Right atrium auricular region (tissue), 2 donors: Measurements from ENCODE around the gene CEP57L1. TPM values are rescaled to one million over a fixed set of nuclear protein-coding genes. Genes with fewer than 3 reads are reported as not detected.
A peak's percentile ranks its signal among the peaks of the same experiment; 100 is the strongest.

ENCODE experiments used
- DNase-seq: peaks from one replicate; pipeline ENCODE4 v3.0.0-alpha.2; 2019; ENCODE audit warnings: low spot score
- H3K27ac ChIP-seq, 2 donors: fragments of 200-600 bp; sonication (generic); 1 replicate in 1 of 2; 2 replicates in 1 of 2; pipeline ENCODE4 v1.5.1; 2016 to 2019
- H3K27me3 ChIP-seq, 2 donors: fragments of 200-600 bp; sonication (generic); one replicate each; pipeline versions ENCODE4 v1.5.1 to v1.6.0; 2017 to 2019
- H3K36me3 ChIP-seq: fragments of 200-600 bp; sonication (generic); one replicate; pipeline ENCODE4 v1.5.1; 2016
- H3K4me1 ChIP-seq, 2 donors: fragments of 200-600 bp; sonication (generic); one replicate each; pipeline versions ENCODE4 v1.5.1 to v1.6.0; 2017 to 2019
- H3K4me3 ChIP-seq, 2 donors: fragments of 200-600 bp; sonication (generic); 1 replicate in 1 of 2; 2 replicates in 1 of 2; pipeline ENCODE4 v1.5.1; 2017 to 2019; ENCODE audit warnings: mild to moderate bottlenecking in 1 of 2, moderate library complexity in 1 of 2
- H3K9me3 ChIP-seq, 2 donors: fragments of 200-600 bp; sonication (generic); one replicate each; pipeline ENCODE4 v1.5.1; 2019
- total RNA-seq, 2 donors: library from RNA; depleted of rRNA; stranded (reverse); fragments of >200 nt; gene quantifications; one replicate each; pipeline ENCODE4 v1.1.0, GENCODE V29; 2016
- TF ChIP-seq, protein P1 (sequence below), 2 donors: fragments of 200-600 bp; sonication (generic); IDR thresholded peaks; one replicate each; pipeline ENCODE4 v1.5.1; 2019; ENCODE audit warnings: antibody characterized with exemption in 2 of 2

The CEP57L1 gene
- total RNA-seq, 2 donors from 2014 or later = 6.9 to 15.6 TPM

DNA sequence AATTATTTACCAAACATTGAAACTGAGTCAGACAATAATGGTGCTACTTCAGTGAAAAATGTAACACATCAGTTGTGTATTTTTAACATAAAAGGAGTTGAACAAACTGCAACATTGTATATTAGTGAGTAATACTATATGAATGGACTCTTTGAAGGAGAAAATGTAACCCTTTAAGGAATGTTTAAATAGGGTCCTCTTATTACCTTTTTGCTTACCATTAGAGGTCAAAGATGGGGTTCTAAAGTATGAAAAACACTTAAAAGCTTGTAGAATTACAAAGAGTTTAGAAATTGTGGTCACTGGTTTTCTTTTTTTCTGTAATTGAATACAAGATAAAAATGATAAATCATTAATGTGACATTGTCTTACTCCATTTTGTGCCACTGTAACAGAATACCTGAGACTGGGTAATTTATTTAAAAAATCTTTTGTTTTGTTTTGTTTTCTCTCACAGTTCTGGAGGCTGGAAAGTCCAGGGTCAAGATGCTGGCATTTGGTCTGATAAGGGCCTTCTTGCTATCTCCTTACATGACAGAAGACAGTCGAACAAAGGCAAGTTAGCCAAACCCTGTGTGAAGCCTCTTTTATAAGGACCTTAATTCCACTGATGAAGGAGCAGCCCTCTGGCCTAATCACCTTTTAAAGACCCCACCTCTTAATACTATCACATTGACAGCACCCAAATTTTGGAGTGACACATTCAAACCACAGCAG is 43.8 kb upstream of the CEP57L1 start:
- H3K27me3 ChIP-seq = no peaks in the 10 kb centered on the region
- no peak for DNase-seq
- H3K27ac ChIP-seq = no peak overlapping the region
- H3K9me3 ChIP-seq = no peaks in the 10 kb centered on the region
- peaks cover 0 to 28% of the 10 kb centered on the region in 2 donors for H3K4me1 ChIP-seq
- no peaks in the 10 kb centered on the region for H3K36me3 ChIP-seq
- TF ChIP-seq, protein P1, sequence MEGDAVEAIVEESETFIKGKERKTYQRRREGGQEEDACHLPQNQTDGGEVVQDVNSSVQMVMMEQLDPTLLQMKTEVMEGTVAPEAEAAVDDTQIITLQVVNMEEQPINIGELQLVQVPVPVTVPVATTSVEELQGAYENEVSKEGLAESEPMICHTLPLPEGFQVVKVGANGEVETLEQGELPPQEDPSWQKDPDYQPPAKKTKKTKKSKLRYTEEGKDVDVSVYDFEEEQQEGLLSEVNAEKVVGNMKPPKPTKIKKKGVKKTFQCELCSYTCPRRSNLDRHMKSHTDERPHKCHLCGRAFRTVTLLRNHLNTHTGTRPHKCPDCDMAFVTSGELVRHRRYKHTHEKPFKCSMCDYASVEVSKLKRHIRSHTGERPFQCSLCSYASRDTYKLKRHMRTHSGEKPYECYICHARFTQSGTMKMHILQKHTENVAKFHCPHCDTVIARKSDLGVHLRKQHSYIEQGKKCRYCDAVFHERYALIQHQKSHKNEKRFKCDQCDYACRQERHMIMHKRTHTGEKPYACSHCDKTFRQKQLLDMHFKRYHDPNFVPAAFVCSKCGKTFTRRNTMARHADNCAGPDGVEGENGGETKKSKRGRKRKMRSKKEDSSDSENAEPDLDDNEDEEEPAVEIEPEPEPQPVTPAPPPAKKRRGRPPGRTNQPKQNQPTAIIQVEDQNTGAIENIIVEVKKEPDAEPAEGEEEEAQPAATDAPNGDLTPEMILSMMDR (IDR thresholded peaks at IDR 0.05) = no peak
- no peak overlapping the region for H3K4me3 ChIP-seq

DNA sequence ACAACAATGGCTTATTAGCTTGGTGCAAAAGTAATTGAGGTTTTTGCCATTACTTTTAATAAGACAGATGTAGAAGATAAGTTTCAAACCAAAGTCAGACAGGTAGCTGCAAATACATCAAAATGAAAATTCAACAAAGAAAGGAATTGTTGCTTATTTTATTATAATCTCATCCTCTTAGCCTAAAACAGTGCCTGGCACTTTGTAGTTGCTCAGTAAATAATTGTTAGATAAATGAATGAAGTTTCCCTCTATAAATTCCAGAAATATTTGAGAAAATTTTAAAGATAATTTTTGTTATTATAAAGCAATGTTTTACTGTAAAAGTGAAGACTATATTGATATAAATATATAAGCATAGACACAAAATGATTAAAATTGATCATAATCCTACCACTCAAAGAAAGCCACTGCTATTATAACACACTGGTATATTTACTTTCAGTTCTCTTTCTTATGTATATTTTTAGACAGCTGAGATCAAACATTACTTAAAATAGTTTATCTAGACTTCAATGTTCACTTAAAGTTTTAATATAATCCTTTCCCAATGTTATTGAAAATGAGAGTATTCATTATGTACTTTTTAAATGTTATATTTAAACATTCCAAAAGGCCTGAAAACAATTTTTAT is 43.2 kb upstream of the CEP57L1 start:
- H3K36me3 ChIP-seq = no peaks in the 10 kb centered on the region

DNA sequence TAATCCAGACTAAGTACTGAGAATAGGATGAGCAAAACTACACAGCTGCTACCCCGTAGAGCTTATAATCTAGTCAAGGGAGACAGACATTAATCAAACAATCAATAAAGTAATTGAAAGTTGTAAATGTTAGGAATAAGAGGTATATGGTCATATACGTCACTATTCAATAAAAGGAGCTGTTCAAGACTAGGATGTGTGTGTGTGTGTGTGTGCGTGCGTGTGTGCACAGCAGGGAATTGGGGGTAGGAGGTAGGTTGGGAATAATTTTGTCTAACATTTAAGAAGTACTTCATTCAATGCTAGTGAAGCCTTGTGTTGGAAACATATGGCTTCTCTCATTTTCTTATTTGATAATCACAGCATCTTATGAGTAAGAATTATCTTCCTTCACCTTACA is 42.5 kb upstream of the CEP57L1 start:
- Histone ChIP-seq H3K36me3 (no peaks in the 10 kb centered on the region), H3K9me3 (no peaks in the 10 kb centered on the region), H3K4me1 (peaks cover 0 to 36% of the 10 kb centered on the region in 2 donors), H3K27ac (no peak overlapping the region), H3K4me3 (no peak overlapping the region), H3K27me3 (no peaks in the 10 kb centered on the region)
- TF ChIP-seq, protein P1 (IDR thresholded peaks at IDR 0.05) = no peak
- DNase-seq = no peak

More for the DNA sequence above, 43.2 kb upstream of the CEP57L1 start:
- H3K9me3 ChIP-seq = no peaks in the 10 kb centered on the region
- DNase-seq = no peak
- H3K4me3 ChIP-seq = no peak overlapping the region
- peaks cover 0 to 30% of the 10 kb centered on the region in 2 donors for H3K4me1 ChIP-seq
- TF ChIP-seq, protein P1 (IDR thresholded peaks at IDR 0.05) = no peak
- no peaks in the 10 kb centered on the region for H3K27me3 ChIP-seq
- H3K27ac ChIP-seq = no peak overlapping the region

DNA sequence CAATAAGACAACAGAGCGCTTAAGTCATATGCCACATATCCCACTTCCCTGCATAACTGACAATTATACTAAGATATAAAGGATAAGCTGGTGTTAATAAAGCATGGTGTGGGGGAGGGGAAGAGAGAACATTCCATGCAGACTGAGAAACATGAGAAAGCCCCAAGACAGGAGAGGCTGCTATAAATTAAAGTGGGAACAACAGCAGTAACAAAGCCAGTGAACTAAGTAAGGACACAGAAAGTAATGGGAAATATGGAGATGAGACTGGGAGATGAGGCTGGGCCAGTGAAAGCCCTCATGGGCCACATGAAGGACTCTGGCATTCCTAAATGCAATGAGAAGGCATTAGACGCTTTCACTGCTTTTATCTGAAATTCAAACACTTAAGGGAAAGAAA is 42.0 kb upstream of the CEP57L1 start:
- H3K4me3 ChIP-seq = no peak overlapping the region
- H3K4me1 ChIP-seq = peaks cover 0 to 37% of the 10 kb centered on the region in 2 donors
- no peak for DNase-seq
- H3K9me3 ChIP-seq = no peaks in the 10 kb centered on the region
- no peaks in the 10 kb centered on the region for H3K27me3 ChIP-seq
- TF ChIP-seq, protein P1 (IDR thresholded peaks at IDR 0.05) = no peak
- no peaks in the 10 kb centered on the region for H3K36me3 ChIP-seq
- H3K27ac ChIP-seq = no peak overlapping the region

DNA sequence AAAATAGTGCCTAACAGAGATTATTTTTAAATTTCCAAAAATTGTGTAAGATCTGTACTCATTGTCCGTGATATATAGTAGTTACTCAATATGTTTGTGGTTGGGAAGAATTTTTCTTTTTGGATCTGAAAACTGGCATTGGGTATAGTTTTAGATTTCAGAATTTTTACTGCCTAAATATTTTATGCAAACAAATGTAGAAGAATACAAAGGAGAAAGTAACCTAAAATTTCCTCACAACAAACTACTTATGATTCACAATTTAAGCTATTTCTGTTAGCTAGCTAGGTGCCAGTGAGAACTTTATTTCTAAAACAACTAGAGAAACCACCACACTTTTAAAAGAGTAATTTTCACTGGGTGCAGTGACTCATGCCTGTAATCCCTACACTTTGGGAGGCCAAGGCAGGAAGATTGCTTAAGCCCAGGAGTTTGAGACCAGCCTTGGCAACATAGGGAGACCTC is 39.5 kb upstream of the CEP57L1 start:
- Histone ChIP-seq H3K9me3 (no peaks in the 10 kb centered on the region), H3K27me3 (no peaks in the 10 kb centered on the region), H3K4me3 (no peak overlapping the region), H3K4me1 (peaks cover 0 to 57% of the 10 kb centered on the region in 2 donors), H3K36me3 (no peaks in the 10 kb centered on the region), H3K27ac (peak overlapping the region in 1 of 2 donors; percentile 42)
- DNase-seq = no peak
- TF ChIP-seq, protein P1 (IDR thresholded peaks at IDR 0.05) = no peak
